Measurements from ENCODE around the gene ZNF385D. TPM values are rescaled to one million over a fixed set of nuclear protein-coding genes. Genes with fewer than 3 reads are reported as not detected.

Gene ZNF385D
- polyA plus RNA-seq, 1 donor (not counting 4 experiments of a cell fraction or from before 2014, with no cell fraction given), result 0.46 TPM

GRCh38 chr3:21718943-21719591 is 31.9 kb downstream of the ZNF385D start:
- H3K9ac ChIP-seq (ENCODE audit: control insufficient read depth, extremely low read depth, insufficient read depth, low read length), result no peak overlapping the region
- no peak for TF ChIP-seq CTCF (optimal IDR thresholded peaks at IDR 0.05 in 1 of 3, IDR thresholded peaks at IDR 0.05 in 1 of 3, conservative IDR thresholded peaks at IDR 0.05 in 1 of 3; ENCODE audit: extremely low read depth in 1 of 3, insufficient read depth in 2 of 3, low read length in 3 of 3)
- no peak for TF ChIP-seq EZH2 (IDR thresholded peaks at IDR 0.05; ENCODE audit: low read length)
- FAIRE-seq, result no peak

GRCh38 chr3:21718161-21718765 is 32.7 kb downstream of the ZNF385D start:
- no peak for DNase-seq (ENCODE audit: low read depth, low spot score)
- Histone ChIP-seq H3K4me1 (ENCODE audit: control insufficient read depth, extremely low read depth, insufficient read depth, low read length) (no peaks in the 10 kb centered on the region), H3K4me2 (ENCODE audit: control insufficient read depth, extremely low read depth, insufficient read depth, low read depth, low read length) (no peak overlapping the region), H3K36me3 (ENCODE audit: control insufficient read depth in 2 of 2, extremely low read depth in 1 of 2, insufficient read depth in 2 of 2, low read length in 2 of 2) (no peaks in the 10 kb centered on the region), H4K20me1 (ENCODE audit: control insufficient read depth, extremely low read depth, insufficient read depth, low read length) (no peaks in the 10 kb centered on the region), H3K9me3 (ENCODE audit: control insufficient read depth, low read depth, low read length) (no peaks in the 10 kb centered on the region), H3K27ac (ENCODE audit: control insufficient read depth, insufficient read depth, low read length) (no peak overlapping the region), H3K79me2 (ENCODE audit: control insufficient read depth, insufficient read depth, low read length) (no peaks in the 10 kb centered on the region), H3K9ac (ENCODE audit: control insufficient read depth, extremely low read depth, insufficient read depth, low read length) (no peak overlapping the region), H3K4me3 (ENCODE audit: control insufficient read depth in 2 of 3, extremely low read depth in 1 of 3, insufficient read depth in 2 of 3, low read depth in 1 of 3, low read length in 3 of 3) (no peak overlapping the region), H3K9me1 (ENCODE audit: control insufficient read depth, extremely low read depth, insufficient read depth, low read length) (no peaks in the 10 kb centered on the region), H3K27me3 (ENCODE audit: control insufficient read depth, extremely low read depth, insufficient read depth, low read length) (no peaks in the 10 kb centered on the region), H2AFZ (ENCODE audit: control insufficient read depth, low read length) (no peak overlapping the region)
- FAIRE-seq, result no peak
- dilution Hi-C loops (cut with MboI; ENCODE audit: extremely low pct_ligation_motif_present, low sequenced_read_pairs), result no loop called here
- TF ChIP-seq CTCF (optimal IDR thresholded peaks at IDR 0.05 in 1 of 3, IDR thresholded peaks at IDR 0.05 in 1 of 3, conservative IDR thresholded peaks at IDR 0.05 in 1 of 3; ENCODE audit: extremely low read depth in 1 of 3, insufficient read depth in 2 of 3, low read length in 3 of 3) (no peak), EZH2 (IDR thresholded peaks at IDR 0.05; ENCODE audit: low read length) (no peak)

More at GRCh38 chr3:21718943-21719591, 31.9 kb downstream of the ZNF385D start:
- dilution Hi-C loops (cut with MboI; ENCODE audit: extremely low pct_ligation_motif_present, low sequenced_read_pairs), result no loop called here
- no peaks in the 10 kb centered on the region for H3K4me1 ChIP-seq (ENCODE audit: control insufficient read depth, extremely low read depth, insufficient read depth, low read length)
- no peaks in the 10 kb centered on the region for H3K9me3 ChIP-seq (ENCODE audit: control insufficient read depth, low read depth, low read length)
- H3K27me3 ChIP-seq (ENCODE audit: control insufficient read depth, extremely low read depth, insufficient read depth, low read length), result no peaks in the 10 kb centered on the region
- no peak for DNase-seq (ENCODE audit: low read depth, low spot score)
- H2AFZ ChIP-seq (ENCODE audit: control insufficient read depth, low read length), result no peak overlapping the region
- H3K9me1 ChIP-seq (ENCODE audit: control insufficient read depth, extremely low read depth, insufficient read depth, low read length), result no peaks in the 10 kb centered on the region
- H3K36me3 ChIP-seq (ENCODE audit: control insufficient read depth in 2 of 2, extremely low read depth in 1 of 2, insufficient read depth in 2 of 2, low read length in 2 of 2), result no peaks in the 10 kb centered on the region
- no peaks in the 10 kb centered on the region for H3K79me2 ChIP-seq (ENCODE audit: control insufficient read depth, insufficient read depth, low read length)
- H3K27ac ChIP-seq (ENCODE audit: control insufficient read depth, insufficient read depth, low read length), result no peak overlapping the region
- no peak overlapping the region for H3K4me3 ChIP-seq (ENCODE audit: control insufficient read depth in 2 of 3, extremely low read depth in 1 of 3, insufficient read depth in 2 of 3, low read depth in 1 of 3, low read length in 3 of 3)
- no peaks in the 10 kb centered on the region for H4K20me1 ChIP-seq (ENCODE audit: control insufficient read depth, extremely low read depth, insufficient read depth, low read length)
- no peak overlapping the region for H3K4me2 ChIP-seq (ENCODE audit: control insufficient read depth, extremely low read depth, insufficient read depth, low read depth, low read length)

All from keratinocyte (primary cell).